Peyer's patch (tissue), 4 donors: Measurements from ENCODE around the gene MRAS. TPM values are rescaled to one million over a fixed set of nuclear protein-coding genes. Genes with fewer than 3 reads are reported as not detected.

Source experiments
- DNase-seq, 3 donors: peaks; one replicate each; pipeline ENCODE4 v3.0.0-alpha.2; 2017 to 2019
- H3K27ac ChIP-seq, 4 donors: fragments of 200-600 bp; sonication (generic); one replicate each; pipeline ENCODE4 v1.5.1; 2016 to 2019
- H3K27me3 ChIP-seq, 2 donors: fragments of 200-600 bp; sonication (generic); one replicate each; pipeline ENCODE4 v1.5.1; 2019
- H3K36me3 ChIP-seq, 3 donors: fragments of 200-600 bp; sonication (generic); one replicate each; pipeline ENCODE4 v1.5.1; 2016 to 2019
- H3K4me1 ChIP-seq, 4 donors: fragments of 200-600 bp; sonication (generic); one replicate each; pipeline ENCODE4 v1.5.1; 2016 to 2019
- H3K4me3 ChIP-seq, 4 donors: fragments of 200-600 bp; sonication (generic); 1 replicate in 3 of 4; 2 replicates in 1 of 4; pipeline ENCODE4 v1.5.1; 2016 to 2019; ENCODE audit warnings: mild to moderate bottlenecking in 1 of 4
- H3K9me3 ChIP-seq, 4 donors: fragments of 200-600 bp; sonication (generic); one replicate each; pipeline ENCODE4 v1.5.1; 2016 to 2019; ENCODE audit warnings: mild to moderate bottlenecking in 1 of 4
- CTCF ChIP-seq, 6 experiments: fragments of 450-650 bp in 4 of 6; fragments of 200-600 bp in 2 of 6; sonication (generic) in 1 of 6; IDR thresholded peaks; one replicate each; pipeline ENCODE4 v1.5.1; 2017 to 2019; ENCODE audit warnings: antibody characterized with exemption in 6 of 6, mild to moderate bottlenecking in 3 of 6, moderate library complexity in 1 of 6
- POLR2A ChIP-seq, 2 donors: fragments of 450-650 bp; IDR thresholded peaks; one replicate each; pipeline ENCODE4 v1.5.1; 2017; ENCODE audit warnings: antibody characterized with exemption in 2 of 2, mild to moderate bottlenecking in 2 of 2, moderate library complexity in 2 of 2
- total RNA-seq, 4 donors: library from RNA; depleted of rRNA; stranded (reverse); fragments of >200 nt; gene quantifications; one replicate each; pipeline ENCODE4 v1.1.0, GENCODE V29; 2016

Gene MRAS
- total RNA-seq, 4 donors from 2014 or later, result 1.2 to 7.4 (median 3.0) TPM

GRCh38 chr3:138441256-138441655 is 92.9 kb downstream of the MRAS start:
- Histone ChIP-seq H3K4me3 (no peak overlapping the region), H3K9me3 (no peaks in the 10 kb centered on the region), H3K4me1 (no peaks in the 10 kb centered on the region), H3K27me3 (no peaks in the 10 kb centered on the region), H3K36me3 (no peaks in the 10 kb centered on the region), H3K27ac (no peak overlapping the region)
- TF ChIP-seq CTCF (IDR thresholded peaks at IDR 0.05) (no peak), POLR2A (IDR thresholded peaks at IDR 0.05) (no peak)
- peak in 1 of 3 donors; percentile 13 for DNase-seq

- no peak for DNase-seq
- Histone ChIP-seq H3K4me1 (no peaks in the 10 kb centered on the region), H3K27me3 (no peaks in the 10 kb centered on the region), H3K36me3 (no peaks in the 10 kb centered on the region), H3K27ac (no peak overlapping the region), H3K9me3 (no peaks in the 10 kb centered on the region), H3K4me3 (no peak overlapping the region)
- TF ChIP-seq POLR2A (IDR thresholded peaks at IDR 0.05) (no peak), CTCF (IDR thresholded peaks at IDR 0.05) (no peak)
Observed at GRCh38 chr3:138441742-138442141, 93.4 kb downstream of the MRAS start.

GRCh38 chr3:138442433-138442832 is 94.1 kb downstream of the MRAS start:
- peak in 1 of 3 donors; percentile 61 for DNase-seq
- H3K4me1 ChIP-seq, result no peaks in the 10 kb centered on the region
- no peaks in the 10 kb centered on the region for H3K9me3 ChIP-seq
- H3K4me3 ChIP-seq, result no peak overlapping the region
- TF ChIP-seq POLR2A (IDR thresholded peaks at IDR 0.05) (no peak), CTCF (IDR thresholded peaks at IDR 0.05) (no peak)
- H3K36me3 ChIP-seq, result no peaks in the 10 kb centered on the region
- no peaks in the 10 kb centered on the region for H3K27me3 ChIP-seq
- no peak overlapping the region for H3K27ac ChIP-seq

- DNase-seq, result peak in 1 of 3 donors; percentile 6
- Histone ChIP-seq H3K36me3 (no peaks in the 10 kb centered on the region), H3K4me1 (no peaks in the 10 kb centered on the region), H3K4me3 (no peak overlapping the region), H3K27me3 (no peaks in the 10 kb centered on the region), H3K27ac (no peak overlapping the region), H3K9me3 (no peaks in the 10 kb centered on the region)
- TF ChIP-seq CTCF (IDR thresholded peaks at IDR 0.05) (no peak), POLR2A (IDR thresholded peaks at IDR 0.05) (no peak)
Observed at GRCh38 chr3:138443091-138443490, 94.7 kb downstream of the MRAS start.

GRCh38 chr3:138443521-138444503 is 95.4 kb downstream of the MRAS start:
- no peak overlapping the region for H3K27ac ChIP-seq
- no peaks in the 10 kb centered on the region for H3K4me1 ChIP-seq
- H3K36me3 ChIP-seq, result no peaks in the 10 kb centered on the region
- H3K9me3 ChIP-seq, result no peaks in the 10 kb centered on the region
- no peak overlapping the region for H3K4me3 ChIP-seq
- no peaks in the 10 kb centered on the region for H3K27me3 ChIP-seq
- DNase-seq, result peak in 1 of 3 donors; percentile 9
- TF ChIP-seq POLR2A (IDR thresholded peaks at IDR 0.05), result no peak
- no peak for TF ChIP-seq CTCF (IDR thresholded peaks at IDR 0.05)
